Body of pancreas (tissue), 4 donors: ENCODE measurements around the gene HGFAC.

Source experiments
- CTCF ChIP-seq, 7 experiments: fragments of 450-650 bp in 4 of 7; fragments of 200-600 bp in 3 of 7; sonication (generic) in 3 of 7; IDR thresholded peaks; one replicate each; pipeline ENCODE4 v1.5.1; 2016 to 2019; ENCODE audit warnings: antibody characterized with exemption in 7 of 7
- POLR2A ChIP-seq, 3 donors: fragments of 450-650 bp; IDR thresholded peaks; one replicate each; pipeline ENCODE4 v1.6.1; 2016; ENCODE audit warnings: antibody characterized with exemption in 3 of 3, mild to moderate bottlenecking in 2 of 3

- no peak for TF ChIP-seq CTCF (IDR thresholded peaks at IDR 0.05)
- TF ChIP-seq POLR2A (IDR thresholded peaks at IDR 0.05): no peak
Measured at GRCh38 chr4:3487861-3488260, 46.1 kb downstream of the HGFAC start.
